CD1c-positive myeloid dendritic cell (primary cell): Measurements from ENCODE around the gene SPAG7.
A peak's percentile ranks its signal among the peaks of the same experiment; 100 is the strongest.

Experiments
- DNase-seq: peaks from one replicate; pipeline ENCODE4 v3.0.0-alpha.2; 2016; ENCODE audit errors: extremely low spot score

The SPAG7 gene

DNA sequence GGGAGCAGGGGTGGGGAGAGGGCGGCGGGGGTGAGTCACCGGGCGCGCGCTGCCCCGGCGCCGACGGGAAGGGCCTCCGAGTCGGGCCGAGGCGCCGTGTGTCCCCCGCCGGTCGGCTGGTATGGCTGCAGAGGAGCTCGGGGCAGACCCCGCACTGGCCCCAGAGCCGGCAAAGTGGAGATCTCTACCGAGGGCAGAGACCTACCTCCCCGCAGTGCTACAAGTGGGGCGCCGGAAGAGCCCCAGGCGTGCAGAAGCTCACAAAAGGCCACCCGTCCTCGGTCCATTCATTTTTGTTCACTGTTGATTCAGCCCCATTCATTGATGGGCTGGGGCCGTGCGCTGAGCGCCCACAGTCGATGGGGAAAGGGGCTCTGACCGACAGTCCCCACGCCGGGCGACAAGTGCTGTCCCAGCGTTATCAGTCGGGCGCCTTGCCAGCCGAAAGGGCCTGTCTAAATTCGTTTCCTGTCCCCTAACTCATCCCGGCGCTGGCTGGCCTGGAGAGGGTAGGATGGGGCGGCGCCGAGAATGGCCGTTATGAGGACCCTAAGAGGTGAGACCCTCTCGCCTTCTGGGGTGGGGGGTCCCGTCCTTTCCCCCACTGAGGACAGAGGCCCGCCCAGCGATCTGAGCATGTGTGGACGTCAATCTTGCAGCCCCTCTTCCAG lies 17.4 kb downstream of the SPAG7 start:
- peak; percentile 35 for DNase-seq

DNA sequence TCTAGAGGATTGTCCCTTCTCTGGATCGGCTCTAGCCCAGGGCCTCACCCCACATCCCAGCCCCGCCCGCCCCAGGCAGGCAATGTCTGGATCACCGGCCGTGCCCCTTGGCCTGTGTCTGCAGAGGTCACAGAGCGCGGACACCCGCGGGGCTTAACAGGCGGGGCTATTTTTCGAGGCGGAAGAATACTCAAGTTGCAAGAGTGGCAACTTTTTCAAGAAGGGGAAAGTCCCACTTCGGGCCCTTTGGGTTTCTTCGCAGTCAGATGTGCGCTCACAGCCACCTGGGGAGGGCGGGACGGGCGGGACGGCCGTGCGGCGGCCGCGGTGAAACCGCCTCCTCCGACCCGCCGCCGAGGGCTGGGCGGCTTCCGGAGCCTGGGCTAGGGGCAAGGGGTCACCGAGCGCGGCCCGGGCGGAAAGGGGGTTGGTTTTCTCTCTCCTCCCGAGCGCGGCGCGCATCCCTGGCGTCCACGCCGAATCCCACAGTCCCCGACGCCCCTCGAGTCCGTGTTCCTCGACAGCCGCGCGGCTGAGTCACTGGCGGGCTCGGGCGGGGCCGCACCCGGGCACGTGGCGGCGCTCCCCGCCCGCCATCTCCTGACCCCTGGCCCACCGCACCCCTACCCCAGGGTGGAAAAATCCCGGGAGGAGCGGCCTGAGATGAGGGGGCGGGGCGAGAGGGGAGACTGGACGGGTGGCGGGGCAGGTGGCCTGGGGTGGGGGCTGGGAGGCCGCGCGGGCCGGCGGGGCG lies 18.1 kb downstream of the SPAG7 start:
- peak; percentile 88 for DNase-seq

GRCh38 chr17:4948931-4949320 lies 18.7 kb downstream of the SPAG7 start:
- peak; percentile 94 for DNase-seq

DNA sequence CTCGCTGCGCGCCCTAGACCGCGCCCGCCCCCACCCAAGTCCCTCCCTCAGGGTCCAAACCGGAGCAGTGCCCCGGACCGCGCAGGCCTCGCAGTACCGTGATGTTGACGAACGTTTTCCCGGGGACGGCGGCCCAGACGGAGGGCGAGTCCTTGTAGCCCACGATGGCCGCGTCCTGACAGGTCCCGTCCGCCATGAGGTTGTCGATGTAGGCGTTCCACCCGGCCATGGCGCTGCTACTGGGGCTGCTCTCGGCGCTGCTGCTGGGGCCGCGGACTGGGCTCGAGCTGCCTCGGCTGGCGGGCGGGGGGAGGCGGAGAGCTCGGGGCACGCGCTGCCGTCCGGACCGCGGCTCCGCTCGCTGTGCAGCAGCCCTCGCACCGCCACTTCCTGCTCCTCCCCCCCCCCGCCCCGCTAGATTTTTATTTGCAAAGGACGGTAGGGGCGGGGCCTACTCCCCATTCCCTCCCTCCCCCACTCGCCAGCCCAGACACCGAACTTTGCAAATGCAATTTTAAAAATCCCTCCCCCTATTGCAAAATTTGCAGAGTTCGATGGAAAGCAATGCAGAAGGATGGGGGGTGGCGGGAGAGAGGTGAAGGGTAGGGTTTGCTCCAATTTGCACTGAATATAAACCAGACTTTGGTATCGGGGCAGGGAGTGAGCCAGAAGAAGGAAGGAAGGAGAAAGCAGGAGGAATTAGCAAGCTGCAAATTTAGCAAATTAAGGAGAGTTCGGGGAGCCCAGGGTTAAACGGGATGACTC lies 19.3 kb downstream of the SPAG7 start, which contains the start of gene PFN1:
PFN1 (minus strand) TSS at position 365 of the 765 bp plus-strand sequence; CDS start at position 229, 136 bp downstream.
- peak; percentile 98 for DNase-seq

DNA sequence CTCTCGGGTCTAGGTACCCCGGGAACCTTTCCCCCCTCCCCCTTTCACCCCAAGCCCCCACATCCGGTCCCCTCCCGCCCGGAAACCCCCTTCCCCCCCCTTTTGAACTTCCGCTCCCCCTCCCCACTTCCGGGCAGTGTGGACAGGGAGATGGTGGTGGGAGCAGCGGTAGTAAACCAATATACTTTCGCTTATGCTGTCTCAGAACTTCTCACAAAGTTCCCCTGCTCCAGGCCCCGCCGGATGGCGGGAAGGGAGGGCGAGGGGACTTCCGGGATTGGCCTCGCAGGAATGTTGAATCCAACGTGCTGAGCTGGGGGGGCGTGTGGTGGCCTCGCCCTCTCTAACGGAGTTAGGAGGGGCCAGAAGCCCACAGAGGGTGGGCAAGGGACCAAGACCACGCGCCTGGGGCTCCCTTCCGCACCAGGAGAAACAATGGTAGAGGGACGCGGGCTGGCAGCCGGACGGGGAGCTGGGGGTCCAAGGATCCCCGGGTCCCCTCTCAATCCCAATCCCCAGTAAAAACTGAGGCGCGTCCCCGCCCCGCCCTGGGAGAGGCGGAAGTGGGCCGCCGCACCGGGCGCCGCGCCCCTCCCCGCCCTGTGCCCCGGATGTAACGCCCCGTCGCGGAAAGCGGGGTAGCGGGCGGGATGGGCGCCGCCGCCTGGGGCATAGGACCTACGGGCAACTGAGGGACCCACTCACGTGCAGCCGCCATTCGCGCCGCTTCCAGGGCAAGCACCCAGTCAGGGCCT lies 20.0 kb downstream of the SPAG7 start:
- DNase-seq = peak; percentile 68

GRCh38 chr17:4947010-4947410 lies 20.6 kb downstream of the SPAG7 start:
- DNase-seq = peak; percentile 39

- DNase-seq = peak; percentile 61
Observed at GRCh38 chr17:4946312-4946976, 21.2 kb downstream of the SPAG7 start.

DNA sequence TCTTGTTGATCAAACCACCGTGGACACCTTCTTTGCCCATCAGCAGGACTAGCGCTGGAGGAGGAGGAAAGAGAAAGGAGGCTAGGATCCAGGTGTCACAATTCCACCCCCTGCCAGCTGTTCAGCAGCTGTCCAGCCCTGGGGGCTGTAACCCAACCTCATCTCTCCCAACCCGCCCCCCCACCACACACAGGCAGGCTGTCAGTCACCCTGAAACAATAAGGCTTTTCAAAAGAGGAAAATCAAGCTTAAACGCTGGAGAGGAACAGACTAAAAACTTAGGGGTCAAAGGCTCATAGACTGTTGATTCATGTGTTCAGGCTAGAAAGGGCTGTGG lies 21.7 kb downstream of the SPAG7 start:
- no peak for DNase-seq

DNA sequence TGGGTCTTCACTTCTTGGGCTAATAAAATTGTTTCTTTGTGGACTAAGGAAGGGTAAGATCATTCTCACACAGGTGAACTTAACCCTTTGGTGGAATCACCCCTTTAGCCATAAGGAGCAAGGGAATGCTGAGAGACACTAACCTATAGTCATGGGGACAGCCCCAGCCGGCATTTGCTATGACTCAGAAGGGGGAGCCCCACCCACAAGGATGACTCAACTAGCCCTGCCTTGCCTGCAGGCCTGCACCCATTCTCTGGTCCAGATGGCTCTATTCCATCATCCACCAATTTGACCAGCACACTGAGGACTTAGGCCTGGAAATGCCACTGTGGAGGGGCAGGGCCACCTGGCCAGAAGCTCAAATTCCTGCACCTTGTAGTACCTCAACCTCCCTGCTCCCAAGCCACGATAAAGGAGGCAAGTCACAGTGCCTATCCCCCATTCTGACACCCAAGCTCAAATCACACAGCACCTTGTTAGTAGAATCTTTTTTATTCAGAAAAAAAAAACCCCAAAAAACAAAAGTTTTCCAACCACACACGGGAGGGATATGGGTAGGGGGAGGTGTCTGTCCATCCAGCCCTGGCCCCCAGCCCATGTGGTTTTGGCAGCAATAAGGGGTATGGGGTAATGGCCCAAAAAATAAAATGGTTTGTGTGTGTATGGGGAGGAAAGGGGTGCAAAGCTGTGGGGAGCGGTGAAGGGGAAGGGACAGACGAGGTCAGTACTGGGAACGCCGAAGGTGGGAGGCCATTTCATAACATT lies 22.3 kb downstream of the SPAG7 start:
- peak; percentile 82 for DNase-seq

GRCh38 chr17:4944554-4945175 lies 23.0 kb downstream of the SPAG7 start:
- DNase-seq = no peak

- peak; percentile 49 for DNase-seq
Observed at GRCh38 chr17:4944163-4944553, 23.5 kb downstream of the SPAG7 start.

GRCh38 chr17:4942760-4943508 lies 24.7 kb downstream of the SPAG7 start:
- DNase-seq = no peak

DNA sequence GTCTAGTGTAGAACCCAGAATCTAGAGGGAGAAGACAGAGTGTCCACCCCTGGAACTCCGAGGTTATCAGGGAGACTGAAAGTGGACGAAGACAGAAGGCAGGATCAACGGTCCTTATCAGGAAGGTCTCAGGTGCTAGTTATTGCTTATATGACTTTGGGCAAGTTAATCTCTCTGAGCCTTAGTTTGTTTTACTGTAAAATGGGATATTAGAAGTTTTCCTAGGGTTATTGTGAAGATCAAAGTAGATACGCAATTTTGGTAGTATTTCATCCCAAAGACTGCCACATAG lies 26.4 kb downstream of the SPAG7 start:
- no peak for DNase-seq

DNA sequence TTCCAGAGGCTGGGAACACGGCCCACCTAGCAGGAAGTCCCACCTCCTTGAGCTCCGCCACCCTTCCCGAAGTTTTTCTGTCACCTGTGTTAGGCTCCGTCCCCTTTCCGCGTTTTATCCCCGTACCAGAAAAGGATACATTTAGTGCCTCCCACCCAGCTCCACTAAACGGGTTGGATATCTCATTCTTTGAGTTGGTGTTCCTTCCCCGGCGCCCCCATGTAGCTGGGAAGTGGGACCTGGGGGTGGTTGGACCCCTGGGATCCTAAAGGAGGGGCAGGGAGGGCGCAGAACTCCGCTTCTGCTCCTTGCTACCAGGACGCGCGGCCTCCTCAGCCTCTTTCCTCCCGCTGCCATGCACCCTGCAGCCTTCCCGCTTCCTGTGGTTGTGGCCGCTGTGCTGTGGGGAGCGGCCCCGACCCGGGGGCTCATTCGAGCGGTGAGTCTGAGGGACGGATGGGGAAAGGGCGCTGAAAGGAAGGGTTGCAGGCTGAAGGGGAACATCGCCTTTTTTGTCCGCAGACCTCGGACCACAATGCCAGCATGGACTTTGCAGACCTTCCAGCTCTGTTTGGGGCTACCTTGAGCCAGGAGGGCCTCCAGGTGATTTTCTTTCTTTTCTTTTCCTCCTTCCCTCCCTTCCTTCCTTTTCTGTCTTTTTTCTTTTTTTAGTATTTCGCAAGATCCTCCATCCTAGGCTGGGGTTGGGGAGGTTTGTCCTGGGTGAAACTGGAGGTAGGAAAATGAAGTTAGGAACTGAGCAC lies 26.9 kb downstream of the SPAG7 start:
- no peak for DNase-seq

DNA sequence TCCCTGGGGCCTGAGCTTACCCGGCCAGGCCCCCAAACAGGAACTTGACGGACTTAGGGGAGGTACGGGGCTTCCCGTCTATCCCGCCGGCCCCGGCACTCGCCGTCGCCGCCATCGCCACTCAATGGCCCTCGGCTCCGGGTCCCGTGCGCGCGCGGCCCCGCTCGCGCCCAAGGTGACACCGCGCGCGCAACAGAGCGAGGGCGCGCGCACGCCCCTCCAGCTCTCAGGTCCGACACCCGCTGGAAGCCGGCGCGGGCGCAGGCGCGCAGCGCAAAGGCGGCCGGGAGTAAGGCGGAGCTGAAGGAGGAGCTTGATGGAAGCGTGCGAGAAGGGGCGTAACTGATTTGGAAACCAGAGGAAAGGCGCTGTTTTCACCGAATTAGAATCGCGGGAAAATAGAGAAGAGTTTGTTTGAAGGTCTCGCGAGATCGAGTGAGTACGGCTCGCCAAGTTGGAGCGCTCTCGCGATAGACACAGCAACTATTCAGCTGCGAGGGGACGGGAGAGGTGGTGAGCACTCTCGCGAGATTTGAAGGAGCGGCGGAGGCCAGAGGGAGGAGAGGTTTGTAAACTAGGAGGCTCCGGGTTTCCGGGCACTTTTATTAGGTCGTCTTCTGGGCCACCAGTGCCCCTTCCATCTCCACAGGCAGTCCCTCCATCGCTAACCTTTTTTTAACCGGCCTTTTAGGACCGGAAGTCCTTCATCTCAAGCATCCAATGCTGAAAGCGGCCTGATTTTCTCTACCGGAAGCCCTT lies 27.6 kb downstream of the SPAG7 start, which contains the start of the genes RNF167 and SLC25A11:
RNF167 (plus strand) TSS at position 473 of the 759 bp plus-strand sequence. CDS start 642 bp downstream, outside the sequence.
SLC25A11 (minus strand) TSS at position 251 of the 759 bp plus-strand sequence; CDS start at position 115, 136 bp downstream.
- DNase-seq = peak; percentile 100

DNA sequence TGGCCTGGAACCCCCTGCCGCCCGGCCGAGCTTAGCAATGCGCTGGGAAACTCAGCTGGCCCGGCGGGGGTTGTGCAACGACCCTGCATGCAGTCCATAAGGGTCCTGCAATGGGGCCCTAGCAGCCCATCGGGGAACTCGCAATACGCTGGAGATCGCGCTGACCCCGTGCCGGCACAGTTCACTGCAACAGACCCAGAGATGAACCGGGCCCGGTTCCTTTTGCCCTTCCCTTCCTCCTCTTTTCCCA lies 28.1 kb downstream of the SPAG7 start:
- no peak for DNase-seq

DNA sequence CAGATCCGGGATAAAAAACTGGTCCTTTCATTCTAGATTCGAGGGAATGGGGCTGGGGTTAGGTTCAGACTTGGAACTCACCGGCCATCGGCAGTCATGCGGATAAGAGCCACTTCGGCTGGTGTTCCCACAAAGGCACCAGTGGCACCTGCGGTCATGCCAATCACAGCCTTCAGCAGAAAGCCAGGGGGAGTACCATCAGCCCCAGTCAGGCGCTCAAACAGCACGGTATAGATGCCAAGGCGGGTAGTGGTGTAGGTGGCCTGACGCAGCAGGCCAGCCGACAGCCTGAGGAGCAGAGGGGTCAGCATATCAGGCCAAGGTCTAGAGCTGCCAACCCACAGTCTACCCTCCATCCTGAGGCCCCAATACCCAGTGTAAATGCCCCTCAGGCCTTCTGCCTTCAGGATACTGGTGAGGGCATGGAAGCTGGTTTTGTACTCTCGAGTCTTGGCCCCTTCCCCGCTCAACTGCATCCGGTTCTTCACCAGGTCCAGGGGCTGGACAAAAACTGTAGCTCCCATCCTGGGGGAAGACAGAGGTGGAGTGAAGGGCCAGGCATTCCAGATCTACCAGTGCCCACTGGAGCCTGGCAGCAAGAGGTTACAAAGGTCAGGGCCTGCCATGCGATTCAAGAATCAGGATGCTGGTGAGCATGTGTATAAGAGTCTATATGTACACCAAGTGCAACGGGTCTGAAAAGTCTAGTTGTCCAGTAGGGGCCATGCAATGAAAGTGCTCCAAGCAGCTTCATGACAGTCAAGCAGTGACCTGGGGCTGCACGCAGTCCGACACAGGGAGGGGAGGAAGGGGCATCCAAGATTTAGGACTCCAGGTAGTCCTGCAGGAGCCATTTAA lies 28.7 kb downstream of the SPAG7 start:
- no peak for DNase-seq
